Parathyroid adenoma (tissue), 2 donors: ENCODE results near the gene MIPOL1.

Source experiments
- H2AFZ ChIP-seq: fragments of 300-600 bp; sonication (generic); one replicate; pipeline ENCODE4 v1.7.0; 2017; ENCODE audit warnings: antibody characterized with exemption, mild to moderate bottlenecking
- H3K27ac ChIP-seq: fragments of 300-600 bp; sonication (generic); one replicate; pipeline ENCODE4 v1.7.0; 2017
- H3K27me3 ChIP-seq: fragments of 300-600 bp; sonication (generic); one replicate; pipeline ENCODE4 v1.7.0; 2017; ENCODE audit warnings: low read length; ENCODE audit not compliant: control insufficient read depth, insufficient read depth
- H3K36me3 ChIP-seq: fragments of 300-600 bp; sonication (generic); one replicate; pipeline ENCODE4 v1.7.0; 2017; ENCODE audit warnings: low read length; ENCODE audit not compliant: control insufficient read depth, insufficient read depth
- H3K4me1 ChIP-seq: fragments of 300-600 bp; sonication (generic); one replicate; pipeline ENCODE4 v1.7.0; 2017; ENCODE audit warnings: control low read depth
- H3K4me2 ChIP-seq: fragments of 300-600 bp; sonication (generic); one replicate; pipeline ENCODE4 v1.7.0; 2017; ENCODE audit warnings: low read length
- H3K4me3 ChIP-seq: fragments of 300-600 bp; sonication (generic); one replicate; pipeline ENCODE4 v1.7.0; 2017; ENCODE audit warnings: low read depth, low read length
- H3K79me2 ChIP-seq: fragments of 300-600 bp; sonication (generic); one replicate; pipeline ENCODE4 v1.7.0; 2017; ENCODE audit warnings: control low read depth
- H3K9ac ChIP-seq: fragments of 300-600 bp; sonication (generic); one replicate; pipeline ENCODE4 v1.7.0; 2017; ENCODE audit warnings: mild to moderate bottlenecking
- H3K9me3 ChIP-seq: fragments of 300-600 bp; sonication (generic); one replicate; pipeline ENCODE4 v1.7.0; 2017; ENCODE audit warnings: low read length; ENCODE audit not compliant: control insufficient read depth
- TF ChIP-seq, protein P1 (sequence below): fragments of 300-600 bp; sonication (generic); IDR thresholded peaks from one replicate; pipeline ENCODE4 v1.7.0; 2017; ENCODE audit warnings: antibody characterized with exemption, mild to moderate bottlenecking
- donor health status: primary hyperparathyroidism.

MIPOL1 gene

DNA sequence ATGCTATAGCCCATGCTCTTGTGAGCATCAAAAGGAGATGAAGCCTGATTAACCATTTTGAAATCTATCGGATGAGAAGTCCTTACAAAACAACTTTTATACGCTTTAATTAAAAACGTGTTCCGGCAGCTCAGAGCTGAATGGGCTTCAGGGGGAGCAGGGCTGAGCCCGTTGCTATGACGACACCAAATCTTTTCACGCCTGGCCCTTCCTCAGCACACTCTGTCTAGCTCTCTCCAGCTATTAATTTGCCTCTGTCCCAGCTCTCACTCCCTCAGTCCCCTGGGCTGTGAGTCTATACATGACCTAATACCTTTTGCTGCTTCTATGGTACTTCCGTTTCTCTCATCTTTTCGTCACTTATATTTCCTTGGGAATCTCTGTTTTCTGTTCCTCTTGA, 381.5 kb downstream of the MIPOL1 start:
- peaks cover 4% of the 10 kb centered on the region for H3K27me3 ChIP-seq
- H3K36me3 ChIP-seq = no peaks in the 10 kb centered on the region

DNA sequence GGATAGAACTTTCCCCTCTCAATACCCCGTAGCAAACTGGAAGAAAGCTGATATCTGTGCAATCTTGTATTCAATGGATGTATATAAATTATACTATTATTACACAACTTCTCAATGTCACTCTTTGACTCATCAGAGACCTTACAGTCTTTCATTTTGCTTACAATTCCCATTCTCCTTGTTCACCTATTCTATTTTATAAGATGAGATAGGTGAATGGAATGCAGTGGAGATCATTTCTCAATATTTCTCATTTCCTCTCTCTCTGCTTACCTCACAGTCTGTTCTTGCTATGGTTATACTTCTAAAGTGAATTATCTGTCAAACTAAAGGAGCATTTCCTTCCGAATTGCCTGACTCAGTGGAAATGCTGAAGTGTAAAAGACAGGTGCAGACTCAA, 382.4 kb downstream of the MIPOL1 start:
- peaks cover 8% of the 10 kb centered on the region for H3K27me3 ChIP-seq
- no peak overlapping the region for H2AFZ ChIP-seq
- TF ChIP-seq, protein P1, sequence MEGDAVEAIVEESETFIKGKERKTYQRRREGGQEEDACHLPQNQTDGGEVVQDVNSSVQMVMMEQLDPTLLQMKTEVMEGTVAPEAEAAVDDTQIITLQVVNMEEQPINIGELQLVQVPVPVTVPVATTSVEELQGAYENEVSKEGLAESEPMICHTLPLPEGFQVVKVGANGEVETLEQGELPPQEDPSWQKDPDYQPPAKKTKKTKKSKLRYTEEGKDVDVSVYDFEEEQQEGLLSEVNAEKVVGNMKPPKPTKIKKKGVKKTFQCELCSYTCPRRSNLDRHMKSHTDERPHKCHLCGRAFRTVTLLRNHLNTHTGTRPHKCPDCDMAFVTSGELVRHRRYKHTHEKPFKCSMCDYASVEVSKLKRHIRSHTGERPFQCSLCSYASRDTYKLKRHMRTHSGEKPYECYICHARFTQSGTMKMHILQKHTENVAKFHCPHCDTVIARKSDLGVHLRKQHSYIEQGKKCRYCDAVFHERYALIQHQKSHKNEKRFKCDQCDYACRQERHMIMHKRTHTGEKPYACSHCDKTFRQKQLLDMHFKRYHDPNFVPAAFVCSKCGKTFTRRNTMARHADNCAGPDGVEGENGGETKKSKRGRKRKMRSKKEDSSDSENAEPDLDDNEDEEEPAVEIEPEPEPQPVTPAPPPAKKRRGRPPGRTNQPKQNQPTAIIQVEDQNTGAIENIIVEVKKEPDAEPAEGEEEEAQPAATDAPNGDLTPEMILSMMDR = no peak
- no peaks in the 10 kb centered on the region for H3K36me3 ChIP-seq
- H3K4me2 ChIP-seq = no peak overlapping the region
- H3K9me3 ChIP-seq = no peaks in the 10 kb centered on the region
- no peak overlapping the region for H3K9ac ChIP-seq
- no peaks in the 10 kb centered on the region for H3K4me1 ChIP-seq
- no peak overlapping the region for H3K4me3 ChIP-seq
- no peaks in the 10 kb centered on the region for H3K79me2 ChIP-seq
- H3K27ac ChIP-seq = no peak overlapping the region

More for the DNA sequence above, 381.5 kb downstream of the MIPOL1 start:
- no peaks in the 10 kb centered on the region for H3K79me2 ChIP-seq
- H2AFZ ChIP-seq = no peak overlapping the region
- TF ChIP-seq, protein P1 = no peak
- no peak overlapping the region for H3K4me2 ChIP-seq
- H3K4me3 ChIP-seq = no peak overlapping the region
- no peak overlapping the region for H3K27ac ChIP-seq
- H3K9me3 ChIP-seq = no peaks in the 10 kb centered on the region
- H3K4me1 ChIP-seq = no peaks in the 10 kb centered on the region
- no peak overlapping the region for H3K9ac ChIP-seq

DNA sequence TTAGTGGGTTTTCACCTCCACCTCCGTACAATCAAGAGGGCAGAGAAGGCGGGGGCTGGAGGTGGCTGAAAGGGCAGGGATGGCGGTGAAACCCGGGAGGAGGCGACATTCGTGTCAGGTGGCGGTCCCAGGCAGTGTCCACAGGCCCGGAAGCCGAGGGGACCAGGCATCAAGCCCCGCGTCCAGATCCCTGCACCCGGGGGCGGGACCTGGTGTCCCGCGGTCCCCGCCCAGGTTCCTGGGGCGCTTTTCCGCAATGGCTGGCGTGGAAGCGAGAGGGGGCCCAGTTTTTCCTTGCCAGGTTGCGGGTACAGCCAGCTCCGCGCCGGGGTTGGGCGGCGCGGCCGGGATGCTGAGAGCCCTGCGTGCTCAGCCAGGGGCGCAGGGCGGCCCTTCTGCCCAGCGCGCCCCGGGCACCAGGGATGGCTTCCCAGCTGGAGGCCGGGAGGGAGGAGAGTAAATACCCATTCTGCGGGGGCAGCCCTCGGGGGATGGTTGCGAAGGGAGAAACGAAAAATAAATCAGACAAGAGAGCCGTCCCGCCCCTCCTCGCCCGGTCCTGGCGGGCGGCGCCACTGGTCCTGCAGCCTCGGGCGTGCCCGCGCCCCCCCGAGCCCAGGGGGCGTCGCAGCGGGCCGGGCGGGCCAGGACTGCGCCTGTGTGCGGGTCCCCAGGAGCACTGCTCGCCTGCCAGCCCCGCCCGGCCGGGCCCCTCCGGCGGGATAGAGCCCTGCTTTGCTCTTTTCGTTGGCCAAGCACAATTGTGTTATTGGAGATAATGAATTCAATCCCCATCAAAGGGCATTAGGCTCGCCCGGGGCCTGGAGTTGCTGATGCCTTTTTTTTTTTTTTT, 385.8 kb downstream of the MIPOL1 start:
- H3K9ac ChIP-seq = no peak overlapping the region
- no peak overlapping the region for H3K27ac ChIP-seq

DNA sequence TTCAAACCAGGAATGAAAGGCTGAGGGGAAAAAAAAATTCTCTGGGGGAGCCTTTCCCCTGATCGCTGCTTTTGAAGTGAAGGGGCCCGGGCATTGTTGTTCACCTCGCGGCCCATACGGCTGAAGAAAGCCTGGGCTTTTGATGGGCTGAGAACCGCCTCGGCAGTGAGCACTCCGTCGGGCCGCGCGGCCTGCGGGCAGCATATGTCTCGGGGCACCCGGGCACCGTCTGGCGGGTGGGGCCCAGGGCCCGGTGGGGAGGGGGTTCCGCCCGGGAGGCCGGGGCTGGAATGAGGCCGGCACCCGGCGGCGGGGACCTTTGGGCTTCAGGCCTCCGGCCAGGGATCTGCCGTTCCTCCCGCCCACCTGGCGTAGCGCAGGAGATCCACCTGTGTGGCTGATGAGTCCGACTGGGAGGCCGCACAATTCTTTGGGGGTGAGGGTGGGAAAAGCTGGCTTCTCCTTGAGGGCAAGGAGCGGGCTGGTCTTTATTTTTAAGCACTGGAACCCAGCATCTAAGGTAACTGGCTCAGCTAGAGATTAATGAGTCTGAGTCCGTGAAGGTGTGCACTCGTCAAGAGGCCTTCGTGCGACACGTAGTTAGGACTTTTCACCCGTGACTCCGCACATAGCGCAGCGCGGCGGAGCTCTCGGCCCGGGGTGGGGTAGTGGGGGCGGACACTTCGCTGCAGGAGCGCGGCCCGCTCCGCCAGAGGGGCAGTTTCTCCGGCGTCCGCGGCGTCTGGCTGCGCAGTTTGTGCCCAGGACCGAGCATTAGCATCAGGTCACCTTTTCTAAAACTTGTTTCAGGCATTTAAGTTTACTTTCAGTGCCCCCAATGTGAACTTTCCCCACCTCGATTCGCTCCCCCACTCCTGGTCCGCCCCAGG, 386.7 kb downstream of the MIPOL1 start:
- no peak overlapping the region for H2AFZ ChIP-seq
- no peaks in the 10 kb centered on the region for H3K79me2 ChIP-seq
- peaks cover 19% of the 10 kb centered on the region for H3K27me3 ChIP-seq
- TF ChIP-seq, protein P1 = no peak
- H3K9me3 ChIP-seq = peaks cover 6% of the 10 kb centered on the region
- H3K4me3 ChIP-seq = no peak overlapping the region
- no peak overlapping the region for H3K4me2 ChIP-seq
- H3K27ac ChIP-seq = no peak overlapping the region
- H3K36me3 ChIP-seq = no peaks in the 10 kb centered on the region
- H3K9ac ChIP-seq = no peak overlapping the region
- no peaks in the 10 kb centered on the region for H3K4me1 ChIP-seq

More for the DNA sequence above, 385.8 kb downstream of the MIPOL1 start:
- Histone ChIP-seq H3K36me3 (no peaks in the 10 kb centered on the region), H3K4me2 (no peak overlapping the region), H3K27me3 (peaks cover 19% of the 10 kb centered on the region), H2AFZ (no peak overlapping the region), H3K4me1 (no peaks in the 10 kb centered on the region), H3K79me2 (no peaks in the 10 kb centered on the region), H3K9me3 (peaks cover 6% of the 10 kb centered on the region), H3K4me3 (no peak overlapping the region)
- TF ChIP-seq, protein P1 = no peak
